Measurements from ENCODE around the gene MESP1. TPM values are rescaled to one million over a fixed set of nuclear protein-coding genes. Genes with fewer than 3 reads are reported as not detected.

Gene MESP1
- total and polyA plus RNA-seq, 2 experiments from 2014 or later, result 0.50 to 2.7 TPM

DNA sequence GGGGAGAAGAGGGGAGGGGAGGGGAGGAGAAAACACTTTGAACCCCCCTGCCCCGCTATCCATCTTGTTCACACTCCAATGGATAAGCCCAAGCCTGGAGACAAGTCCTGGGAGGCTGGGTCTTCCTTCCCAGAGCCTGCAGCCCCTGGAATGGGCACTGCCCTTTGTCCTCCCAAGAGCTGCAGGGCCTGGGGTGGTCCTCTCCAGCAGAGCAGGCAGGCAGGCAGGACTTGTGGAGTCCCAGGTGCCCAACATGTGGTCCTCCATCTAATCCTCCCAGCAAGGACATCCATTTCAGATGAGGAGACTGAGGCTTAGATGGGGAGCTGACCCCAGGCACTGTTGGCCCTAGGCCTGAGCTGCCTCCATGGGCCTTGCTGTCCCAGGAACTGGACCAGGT is 14.6 kb upstream of the MESP1 start:
- no peaks in the 10 kb centered on the region for H3K79me2 ChIP-seq
- TF ChIP-seq EZH2phosphoT487 (IDR thresholded peaks at IDR 0.05; ENCODE audit: low read depth, severe bottlenecking, unreplicated experiment) (no peak), EZH2 (IDR thresholded peaks at IDR 0.05; ENCODE audit: borderline replicate concordance) (no peak), CTCF (IDR thresholded peaks at IDR 0.05; ENCODE audit: poor library complexity) (no peak)
- H3K4me2 ChIP-seq, result no peak overlapping the region
- H3K36me3 ChIP-seq (replicated peaks; ENCODE audit: insufficient read depth, low read depth), result no peaks in the 10 kb centered on the region
- H4K20me1 ChIP-seq (ENCODE audit: insufficient read depth, poor library complexity, severe bottlenecking), result no peaks in the 10 kb centered on the region
- H3K27ac ChIP-seq, result no peak overlapping the region
- no peak overlapping the region for H2AFZ ChIP-seq
- no peak for DNase-seq (ENCODE audit: low spot score)
- no CpG with 5 or more reads among the region's 1 CpG for WGBS (ENCODE audit: low lambda C conversion rate, missing lambda C conversion rate)
- no peaks in the 10 kb centered on the region for H3K9me3 ChIP-seq (ENCODE audit: low read depth)
- H3K4me1 ChIP-seq (ENCODE audit: insufficient read depth), result peaks cover 14% of the 10 kb centered on the region
- no peaks in the 10 kb centered on the region for H3K9me2 ChIP-seq (replicated peaks; ENCODE audit: insufficient read depth)
- H3K4me3 ChIP-seq, result no peak overlapping the region
- H3K27me3 ChIP-seq, result no peaks in the 10 kb centered on the region

DNA sequence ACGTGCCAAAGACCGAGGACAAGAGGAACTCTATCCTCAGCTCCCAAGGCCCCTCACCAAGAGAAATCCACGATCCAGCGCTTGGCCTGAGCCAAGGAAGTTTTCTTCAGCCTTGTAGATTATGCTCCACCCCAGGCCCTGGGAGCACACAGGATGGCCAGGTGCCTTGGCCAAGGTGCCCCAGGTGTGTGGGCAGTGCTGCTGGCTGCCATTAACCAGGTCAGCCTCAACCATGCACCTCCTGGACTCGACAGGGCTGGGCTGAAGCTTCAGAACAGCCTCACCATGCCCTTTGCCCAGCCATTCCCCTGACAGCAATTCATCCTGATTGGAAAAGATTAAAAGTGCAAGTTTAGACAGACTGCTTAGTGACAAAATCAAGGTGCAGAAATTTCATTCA is 10.9 kb upstream of the MESP1 start:
- H3K4me2 ChIP-seq, result no peak overlapping the region
- WGBS (ENCODE audit: low lambda C conversion rate, missing lambda C conversion rate), result 83% methylated on average over 5 of the region's 5 CpGs
- no peak overlapping the region for H3K27ac ChIP-seq
- DNase-seq (ENCODE audit: low spot score), result peak; percentile 47
- TF ChIP-seq CTCF (IDR thresholded peaks at IDR 0.05; ENCODE audit: poor library complexity) (no peak), EZH2phosphoT487 (IDR thresholded peaks at IDR 0.05; ENCODE audit: low read depth, severe bottlenecking, unreplicated experiment) (no peak), EZH2 (IDR thresholded peaks at IDR 0.05; ENCODE audit: borderline replicate concordance) (no peak)
- no peaks in the 10 kb centered on the region for H3K27me3 ChIP-seq
- H3K9me3 ChIP-seq (ENCODE audit: low read depth), result no peaks in the 10 kb centered on the region
- no peaks in the 10 kb centered on the region for H3K9me2 ChIP-seq (replicated peaks; ENCODE audit: insufficient read depth)
- no peaks in the 10 kb centered on the region for H3K79me2 ChIP-seq
- H3K4me3 ChIP-seq, result no peak overlapping the region
- H2AFZ ChIP-seq, result no peak overlapping the region
- no peaks in the 10 kb centered on the region for H4K20me1 ChIP-seq (ENCODE audit: insufficient read depth, poor library complexity, severe bottlenecking)
- H3K4me1 ChIP-seq (ENCODE audit: insufficient read depth), result peaks cover 10% of the 10 kb centered on the region
- H3K36me3 ChIP-seq (replicated peaks; ENCODE audit: insufficient read depth, low read depth), result no peaks in the 10 kb centered on the region

- Histone ChIP-seq H3K79me2 (no peaks in the 10 kb centered on the region), H3K4me2 (no peak overlapping the region), H2AFZ (no peak overlapping the region), H3K27me3 (no peaks in the 10 kb centered on the region), H3K36me3 (replicated peaks; ENCODE audit: insufficient read depth, low read depth) (no peaks in the 10 kb centered on the region), H3K4me1 (ENCODE audit: insufficient read depth) (peaks cover 10% of the 10 kb centered on the region), H3K9me3 (ENCODE audit: low read depth) (no peaks in the 10 kb centered on the region), H4K20me1 (ENCODE audit: insufficient read depth, poor library complexity, severe bottlenecking) (no peaks in the 10 kb centered on the region), H3K27ac (no peak overlapping the region), H3K9me2 (replicated peaks; ENCODE audit: insufficient read depth) (no peaks in the 10 kb centered on the region), H3K4me3 (no peak overlapping the region)
- 77% methylated on average over 18 of the region's 18 CpGs for WGBS (ENCODE audit: low lambda C conversion rate, missing lambda C conversion rate)
- TF ChIP-seq EZH2phosphoT487 (IDR thresholded peaks at IDR 0.05; ENCODE audit: low read depth, severe bottlenecking, unreplicated experiment) (no peak), EZH2 (IDR thresholded peaks at IDR 0.05; ENCODE audit: borderline replicate concordance) (no peak), CTCF (IDR thresholded peaks at IDR 0.05; ENCODE audit: poor library complexity) (no peak)
- DNase-seq (ENCODE audit: low spot score), result no peak
Measured at GRCh38 chr15:89761009-89761831, 10.2 kb upstream of the MESP1 start.
